Lower leg skin (tissue), 4 donors: Measurements from ENCODE around the gene FAM53A. TPM values are rescaled to one million over a fixed set of nuclear protein-coding genes. Genes with fewer than 3 reads are reported as not detected.

Source experiments
- DNase-seq, 2 donors: peaks; one replicate each; pipeline ENCODE4 v3.0.0-alpha.2; 2019; ENCODE audit warnings: low spot score in 2 of 2
- H3K4me3 ChIP-seq: fragments of 200-600 bp; sonication (generic); 2 replicates; pipeline ENCODE4 v1.5.1; 2017; ENCODE audit warnings: mild to moderate bottlenecking, low read depth; ENCODE audit not compliant: poor library complexity, severe bottlenecking
- POLR2A ChIP-seq, 2 donors: fragments of 450-650 bp; IDR thresholded peaks; one replicate each; pipeline ENCODE4 v1.6.1; 2016 to 2017; ENCODE audit warnings: antibody characterized with exemption in 2 of 2, mild to moderate bottlenecking in 1 of 2, moderate library complexity in 1 of 2
- WGBS, 2 donors: methylation state at CpG; one replicate each; pipeline ENCODE4 v1.1.5; 2018; 5-methylcytosine and 5-hydroxymethylcytosine counted together
- intact Hi-C: fragments of 100-400 bp; cut with DNase I; formaldehyde crosslinking; loops from one replicate; pipeline ENCODE4 v1.15.0; 2023; ENCODE audit warnings: low total_unique reads
- total RNA-seq, 4 donors: library from RNA; depleted of rRNA; stranded (reverse); fragments of >200 nt; gene quantifications; one replicate each; pipeline ENCODE4 v1.1.0, GENCODE V29; 2016
- TF ChIP-seq, protein P1 (sequence below), 3 donors: fragments of 450-650 bp; IDR thresholded peaks; one replicate each; pipeline ENCODE4 v1.5.1; 2016; ENCODE audit warnings: antibody characterized with exemption in 3 of 3, mild to moderate bottlenecking in 3 of 3, moderate library complexity in 2 of 3

FAM53A gene
- total RNA-seq, 4 donors from 2014 or later = 1.2 to 7.5 (median 3.7) TPM

DNA sequence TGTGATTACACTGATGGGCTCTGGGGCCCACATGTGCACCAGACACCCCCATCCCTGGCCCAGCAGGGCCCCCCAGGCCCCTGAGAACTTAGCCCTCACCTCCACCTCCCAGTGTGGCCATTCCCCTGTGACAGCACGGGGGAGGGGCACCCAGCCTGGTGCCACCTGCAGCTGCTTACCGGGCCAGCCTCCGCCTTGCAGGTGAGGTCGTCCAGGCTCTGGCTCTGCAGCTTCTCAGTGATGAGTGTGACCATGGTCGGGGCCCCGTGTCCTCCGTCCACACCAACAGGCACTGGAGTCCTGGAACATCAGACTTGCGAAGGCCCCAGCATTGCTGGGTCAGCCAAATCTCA is 15.6 kb downstream of the FAM53A start:
- no peak for TF ChIP-seq POLR2A (IDR thresholded peaks at IDR 0.05)
- TF ChIP-seq, protein P1, sequence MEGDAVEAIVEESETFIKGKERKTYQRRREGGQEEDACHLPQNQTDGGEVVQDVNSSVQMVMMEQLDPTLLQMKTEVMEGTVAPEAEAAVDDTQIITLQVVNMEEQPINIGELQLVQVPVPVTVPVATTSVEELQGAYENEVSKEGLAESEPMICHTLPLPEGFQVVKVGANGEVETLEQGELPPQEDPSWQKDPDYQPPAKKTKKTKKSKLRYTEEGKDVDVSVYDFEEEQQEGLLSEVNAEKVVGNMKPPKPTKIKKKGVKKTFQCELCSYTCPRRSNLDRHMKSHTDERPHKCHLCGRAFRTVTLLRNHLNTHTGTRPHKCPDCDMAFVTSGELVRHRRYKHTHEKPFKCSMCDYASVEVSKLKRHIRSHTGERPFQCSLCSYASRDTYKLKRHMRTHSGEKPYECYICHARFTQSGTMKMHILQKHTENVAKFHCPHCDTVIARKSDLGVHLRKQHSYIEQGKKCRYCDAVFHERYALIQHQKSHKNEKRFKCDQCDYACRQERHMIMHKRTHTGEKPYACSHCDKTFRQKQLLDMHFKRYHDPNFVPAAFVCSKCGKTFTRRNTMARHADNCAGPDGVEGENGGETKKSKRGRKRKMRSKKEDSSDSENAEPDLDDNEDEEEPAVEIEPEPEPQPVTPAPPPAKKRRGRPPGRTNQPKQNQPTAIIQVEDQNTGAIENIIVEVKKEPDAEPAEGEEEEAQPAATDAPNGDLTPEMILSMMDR (IDR thresholded peaks at IDR 0.05) = no peak
- H3K4me3 ChIP-seq = no peak overlapping the region
- intact Hi-C loops = no loop called here
- DNase-seq = no peak
- WGBS, 2 donors = 84 to 98% methylated on average over 8 of the region's 8 CpGs

DNA sequence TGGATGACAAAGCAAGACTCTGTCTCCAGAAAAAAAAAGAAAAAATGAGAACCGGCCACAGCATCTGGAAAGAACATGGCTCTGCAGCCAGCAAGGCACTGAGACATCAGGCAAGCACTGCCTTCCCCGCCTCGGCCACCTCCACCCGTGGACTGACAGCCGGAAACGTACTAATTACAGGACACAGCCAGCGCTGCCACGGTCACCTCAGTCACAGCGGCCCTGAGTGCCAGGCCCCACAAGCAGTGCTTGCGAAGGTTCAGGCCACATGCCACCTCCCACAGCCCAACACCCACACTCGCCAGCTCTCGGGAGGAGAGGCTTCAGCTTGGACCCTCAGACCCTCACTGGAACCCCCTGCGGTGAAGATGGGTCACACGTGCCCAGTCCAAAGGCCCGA is 16.8 kb downstream of the FAM53A start:
- intact Hi-C loops = no loop called here
- no peak for TF ChIP-seq POLR2A (IDR thresholded peaks at IDR 0.05)
- TF ChIP-seq, protein P1 (IDR thresholded peaks at IDR 0.05) = no peak
- no peak for DNase-seq
- H3K4me3 ChIP-seq = no peak overlapping the region
- WGBS, 2 donors = 82 to 89% methylated on average over 15 of the region's 15 CpGs

DNA sequence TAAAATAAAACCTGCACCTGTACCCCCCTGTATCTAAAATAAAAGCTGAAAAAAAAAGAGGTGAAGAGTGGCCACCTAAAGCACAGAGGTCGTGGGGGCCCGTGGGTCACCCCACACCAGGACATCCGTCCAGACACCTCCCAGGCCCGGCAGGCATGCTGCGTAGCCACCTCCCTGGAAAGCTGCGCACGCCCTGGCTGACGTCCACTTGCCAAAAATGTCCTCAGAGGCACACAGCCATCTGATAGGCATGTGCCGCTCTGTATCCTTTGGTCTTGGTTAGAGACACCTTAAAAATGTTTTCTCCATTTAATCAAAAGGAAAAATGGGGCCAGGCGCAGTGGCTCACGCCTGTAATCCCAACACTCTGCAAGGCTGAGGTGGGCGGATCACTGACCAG is 17.7 kb downstream of the FAM53A start:
- no peak overlapping the region for H3K4me3 ChIP-seq
- intact Hi-C loops = no loop called here
- DNase-seq = no peak
- 35 to 53% methylated on average over 12 of the region's 12 CpGs for WGBS, 2 donors
- no peak for TF ChIP-seq POLR2A (IDR thresholded peaks at IDR 0.05)
- TF ChIP-seq, protein P1 (IDR thresholded peaks at IDR 0.05) = no peak

DNA sequence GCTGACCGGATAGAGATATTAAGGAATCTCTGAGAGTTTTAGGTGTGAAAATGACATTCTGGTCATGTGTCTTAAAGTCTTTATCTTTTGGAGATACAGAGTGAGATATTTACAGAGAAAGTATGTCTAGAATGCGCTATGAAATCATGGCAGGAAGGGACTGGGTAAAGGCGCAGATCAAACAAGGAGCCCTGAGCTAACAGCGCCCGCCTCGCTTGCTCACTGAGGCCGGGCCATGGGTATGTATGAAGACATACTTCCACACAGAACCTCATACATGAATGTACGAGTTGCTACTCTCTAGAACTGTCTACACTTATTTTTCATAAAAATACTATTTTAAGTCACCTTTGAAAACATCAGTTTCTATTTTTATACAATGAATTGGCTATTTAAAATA is 20.0 kb downstream of the FAM53A start:
- intact Hi-C loops = no loop called here

DNA sequence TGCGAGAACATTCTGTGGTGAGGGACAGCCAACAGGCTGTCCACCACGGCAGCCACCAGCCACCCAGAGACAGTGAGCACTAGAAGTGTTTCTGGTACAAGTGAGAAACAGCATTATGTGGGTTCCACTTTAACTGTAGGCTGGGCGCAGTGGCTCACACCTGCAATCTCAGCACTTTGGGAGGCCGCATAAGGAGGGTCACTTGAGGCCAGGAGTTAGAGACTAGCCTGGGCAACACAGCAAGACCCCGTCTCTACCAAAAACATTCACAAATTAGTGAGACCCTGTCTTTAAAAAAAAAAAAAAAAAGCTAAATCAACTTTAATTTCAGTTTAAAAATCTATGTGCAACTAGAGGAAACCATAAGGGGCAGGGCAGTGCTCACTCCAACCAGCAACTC is 20.6 kb downstream of the FAM53A start:
- no peak overlapping the region for H3K4me3 ChIP-seq
- 92 to 96% methylated on average over 5 of the region's 5 CpGs for WGBS, 2 donors
- intact Hi-C loops = no loop called here
- DNase-seq = no peak
- TF ChIP-seq, protein P1 (IDR thresholded peaks at IDR 0.05) = no peak

More for the DNA sequence above, 20.0 kb downstream of the FAM53A start:
- no peak overlapping the region for H3K4me3 ChIP-seq
- DNase-seq = no peak
- TF ChIP-seq, protein P1 (IDR thresholded peaks at IDR 0.05) = no peak
- no peak for TF ChIP-seq POLR2A (IDR thresholded peaks at IDR 0.05)
- WGBS, 2 donors = 92 to 93% methylated on average over 8 of the region's 8 CpGs

DNA sequence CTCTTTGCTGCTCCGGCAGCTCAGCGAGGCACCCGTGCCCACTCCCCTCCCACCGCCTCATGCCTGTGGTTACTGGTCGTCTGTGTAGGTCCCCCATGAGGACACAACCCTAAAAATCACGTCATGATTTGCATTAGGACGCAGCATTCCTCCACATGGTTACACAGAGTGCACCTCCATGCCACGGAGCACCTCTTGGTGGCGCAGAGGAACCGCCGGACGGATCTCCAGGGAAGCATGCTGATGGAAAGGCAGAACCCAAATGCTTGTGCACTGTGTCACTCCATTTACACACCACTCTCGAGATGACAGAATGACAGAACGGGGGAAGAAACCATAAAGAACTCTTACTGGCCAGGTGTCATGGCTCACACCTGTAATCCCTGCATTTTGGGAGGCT is 22.4 kb downstream of the FAM53A start:
- DNase-seq = no peak
- TF ChIP-seq POLR2A (IDR thresholded peaks at IDR 0.05) = no peak
- TF ChIP-seq, protein P1 (IDR thresholded peaks at IDR 0.05) = no peak
- intact Hi-C loops = no loop called here
- 92% methylated on average over 14 of the region's 14 CpGs for WGBS, 2 donors
- no peak overlapping the region for H3K4me3 ChIP-seq
